Activated effector memory CD4-positive, alpha-beta T cell treated with Interleukin-2 at 50 U/mL for 16 hours (primary cell): ENCODE results near the gene PRUNE1.

Source experiments
- DNase-seq: peaks from one replicate; pipeline ENCODE4 v3.0.0-alpha.2; 2020

The PRUNE1 gene

DNA sequence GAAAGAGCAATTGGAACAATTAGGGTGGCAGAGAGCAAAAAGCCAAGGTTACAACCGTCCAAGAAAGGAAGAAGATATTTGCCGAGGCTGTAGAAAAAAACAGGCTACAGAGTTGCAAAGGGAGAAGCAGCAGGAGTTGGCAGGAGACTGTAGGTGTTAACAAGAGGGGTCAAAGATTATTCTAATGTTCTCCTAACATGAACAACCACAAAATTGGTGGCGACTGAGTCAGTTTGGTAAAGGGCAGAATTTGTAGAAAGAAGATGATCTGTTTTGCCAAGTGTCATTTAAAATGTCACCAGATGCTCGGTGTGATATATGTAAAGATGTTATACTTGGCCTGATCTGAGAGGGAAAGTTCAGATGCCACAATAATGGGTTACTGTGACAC lies 401 bp upstream of the PRUNE1 start:
- DNase-seq = no peak

DNA sequence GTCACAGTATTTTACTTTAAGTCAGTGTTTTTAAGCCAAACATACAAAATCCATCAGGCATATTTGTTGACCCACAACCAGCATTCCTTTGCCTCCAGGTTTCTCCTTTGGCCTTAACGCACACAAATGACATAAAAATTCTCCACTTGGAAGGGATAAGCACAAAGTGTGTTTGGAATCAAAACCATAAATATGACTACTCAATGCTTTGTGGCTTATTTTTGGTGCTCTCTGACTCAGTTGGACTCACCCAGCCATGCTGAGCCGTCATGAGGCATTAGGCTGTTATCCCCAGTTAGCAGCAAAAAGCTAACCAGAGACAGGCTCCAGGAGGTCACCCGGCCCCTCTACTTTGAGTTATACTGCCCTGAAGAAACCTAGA lies 948 bp downstream of the PRUNE1 start:
- no peak for DNase-seq

DNA sequence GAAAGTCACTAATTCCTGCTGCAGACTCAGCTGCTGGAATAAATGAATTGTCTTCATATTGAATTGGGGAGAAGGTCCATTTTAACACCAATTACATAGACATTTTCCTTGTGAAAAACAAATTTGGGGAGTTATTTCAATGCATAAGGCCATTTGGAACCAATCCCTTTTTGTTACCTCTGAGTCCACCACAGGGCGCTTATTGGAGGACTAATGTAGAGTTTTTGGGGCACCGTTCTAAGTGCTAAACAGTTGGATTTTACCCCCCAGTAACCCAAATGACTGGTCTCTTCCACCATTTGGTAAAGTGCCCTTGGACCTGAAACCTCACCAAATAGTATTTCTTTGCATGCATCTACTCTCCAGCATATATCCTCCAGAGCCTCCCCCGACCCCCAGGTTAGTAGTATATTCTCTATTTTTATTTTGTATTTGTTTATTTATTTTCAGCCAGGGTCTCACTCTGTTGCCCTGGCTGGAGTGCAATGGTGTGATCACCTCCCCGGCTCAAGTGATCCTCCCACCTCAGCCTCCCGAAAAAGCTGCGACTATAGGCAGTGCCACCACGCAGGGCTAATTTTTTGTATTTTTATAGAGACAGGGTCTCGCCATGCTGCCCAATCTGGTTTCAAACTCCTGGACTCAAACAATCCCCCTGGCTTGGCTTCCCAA lies 1.6 kb downstream of the PRUNE1 start:
- no peak for DNase-seq

DNA sequence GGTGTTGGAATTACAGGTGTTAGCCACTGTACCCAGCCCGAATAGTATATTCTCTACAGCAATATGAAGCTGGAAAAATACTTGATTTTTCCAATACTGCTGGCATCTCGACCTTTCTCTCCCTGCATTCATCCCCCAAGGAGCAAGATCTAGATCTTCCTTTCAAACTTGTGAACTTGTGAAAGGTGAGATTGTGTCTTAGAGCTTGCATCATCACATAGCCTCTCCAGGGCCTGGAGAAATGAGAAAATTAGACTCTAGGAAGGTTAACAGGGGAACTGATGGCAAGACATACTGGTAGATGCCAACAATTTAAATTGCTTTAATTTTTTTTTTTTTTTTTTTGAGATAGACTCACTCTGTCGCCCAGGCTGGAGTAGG lies 2.1 kb downstream of the PRUNE1 start:
- DNase-seq = no peak

DNA sequence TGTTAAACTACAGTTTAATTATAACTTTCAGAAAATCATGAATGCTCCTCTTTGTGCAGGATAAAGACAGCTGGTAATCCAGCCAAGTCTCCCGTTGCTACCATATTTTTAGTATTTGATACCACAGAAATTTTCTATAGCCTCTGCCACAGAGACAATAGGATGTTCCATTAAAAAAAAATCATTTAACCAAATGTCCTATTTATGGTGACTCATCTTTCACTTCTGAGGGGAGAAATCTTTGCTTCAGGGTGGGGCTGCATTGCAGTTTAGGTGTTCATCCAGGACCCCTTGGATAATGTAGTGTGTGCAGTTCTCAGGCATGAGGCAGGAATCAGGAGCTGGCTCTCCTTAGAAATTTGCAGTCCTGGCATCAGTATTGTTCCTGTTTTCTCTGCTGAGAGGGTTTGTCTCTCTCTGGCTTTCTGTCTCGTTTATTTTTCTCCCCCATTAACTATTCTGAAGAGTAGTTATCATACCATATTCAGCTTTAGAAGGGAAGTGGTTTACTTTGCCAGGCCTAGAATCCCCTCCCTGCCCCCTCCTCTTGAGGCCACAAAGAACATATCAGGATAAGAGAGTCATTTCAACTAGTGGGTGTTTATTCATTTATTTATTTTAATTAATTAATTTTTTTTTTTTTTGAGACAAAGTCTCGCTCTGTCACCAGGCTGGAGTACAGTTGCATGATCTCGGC lies 3.1 kb downstream of the PRUNE1 start:
- DNase-seq = no peak

DNA sequence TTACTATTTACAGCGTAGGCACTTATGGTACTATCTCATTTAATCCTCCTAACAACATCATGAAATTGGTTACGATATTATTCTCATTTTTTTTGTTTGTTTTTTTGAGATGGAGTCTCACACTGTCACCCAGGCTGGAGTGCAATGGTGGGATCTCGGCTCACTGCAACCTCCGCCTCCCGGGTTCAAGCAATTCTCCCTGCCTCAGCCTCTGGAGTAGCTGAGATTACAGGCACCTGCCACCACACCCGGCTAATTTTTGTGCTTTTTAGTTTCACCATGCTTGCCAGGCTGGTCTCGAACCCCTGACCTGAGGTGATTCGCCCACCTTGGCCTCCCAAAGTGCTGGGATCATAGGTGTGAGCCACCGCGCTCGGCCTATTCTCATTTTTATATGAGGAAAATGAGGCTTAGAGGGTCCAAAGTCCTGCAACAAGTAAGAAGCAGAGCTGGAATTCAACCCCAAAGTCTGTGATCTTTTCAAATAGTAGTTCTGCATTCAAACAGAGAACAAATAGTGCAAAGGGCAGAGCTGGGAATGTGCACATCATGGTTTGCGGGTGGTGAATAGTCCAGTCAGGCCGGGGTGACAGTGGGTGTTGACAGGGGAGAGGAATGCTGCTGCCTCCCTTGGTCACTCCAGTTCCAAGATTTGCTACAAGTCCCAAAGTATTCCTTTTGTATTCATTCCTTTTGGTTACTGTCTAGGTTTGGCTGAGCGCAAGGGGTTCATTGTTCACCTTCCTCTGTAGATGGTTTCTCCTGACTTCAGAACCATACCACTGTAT lies 4.6 kb downstream of the PRUNE1 start:
- no peak for DNase-seq

DNA sequence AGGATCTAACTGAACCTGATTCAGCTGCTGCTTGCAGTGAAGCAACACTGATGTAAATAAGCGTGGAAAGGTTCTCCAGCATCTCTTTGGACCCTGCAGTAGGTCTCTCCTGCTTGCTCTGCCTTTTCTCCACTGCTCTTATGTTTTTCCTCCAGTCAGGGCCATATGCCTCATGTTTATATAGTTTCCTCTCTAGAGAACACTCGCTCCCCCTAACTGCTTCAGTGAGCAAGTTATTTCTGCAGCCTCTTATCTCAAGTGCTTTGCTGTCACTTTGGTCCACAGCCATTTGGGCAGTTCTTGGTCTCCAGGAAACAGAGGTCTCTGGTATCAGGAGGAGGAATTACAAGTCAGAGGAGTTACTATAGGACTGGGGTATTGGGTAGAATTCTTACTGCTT lies 5.3 kb downstream of the PRUNE1 start:
- DNase-seq = no peak

DNA sequence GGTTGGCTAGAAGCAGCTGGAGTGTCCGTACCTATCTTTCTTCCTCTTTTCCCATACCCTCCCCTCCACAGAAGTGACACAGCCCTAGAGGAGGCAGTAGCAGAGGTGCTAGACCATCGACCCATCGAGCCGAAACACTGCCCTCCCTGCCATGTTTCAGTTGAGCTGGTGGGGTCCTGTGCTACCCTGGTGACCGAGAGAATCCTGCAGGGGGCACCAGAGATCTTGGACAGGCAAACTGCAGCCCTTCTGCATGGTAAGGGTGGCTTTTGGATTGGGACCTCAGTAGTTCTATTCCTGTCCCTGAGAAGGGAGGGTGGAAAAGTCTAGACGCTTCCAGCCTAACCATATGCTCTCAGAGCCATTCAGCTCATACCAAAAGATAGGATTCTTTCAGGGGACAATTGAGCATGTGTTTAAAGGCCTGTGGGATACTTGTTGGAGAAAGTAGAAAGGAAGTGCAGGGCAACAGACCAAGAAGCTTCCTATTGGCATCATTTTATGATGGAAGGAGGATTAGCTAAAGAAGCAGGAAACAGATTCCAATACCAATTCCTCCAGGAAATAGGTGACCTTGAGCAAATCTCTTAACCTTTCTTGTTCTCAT lies 16.4 kb downstream of the PRUNE1 start:
- DNase-seq = peak; percentile 74

DNA sequence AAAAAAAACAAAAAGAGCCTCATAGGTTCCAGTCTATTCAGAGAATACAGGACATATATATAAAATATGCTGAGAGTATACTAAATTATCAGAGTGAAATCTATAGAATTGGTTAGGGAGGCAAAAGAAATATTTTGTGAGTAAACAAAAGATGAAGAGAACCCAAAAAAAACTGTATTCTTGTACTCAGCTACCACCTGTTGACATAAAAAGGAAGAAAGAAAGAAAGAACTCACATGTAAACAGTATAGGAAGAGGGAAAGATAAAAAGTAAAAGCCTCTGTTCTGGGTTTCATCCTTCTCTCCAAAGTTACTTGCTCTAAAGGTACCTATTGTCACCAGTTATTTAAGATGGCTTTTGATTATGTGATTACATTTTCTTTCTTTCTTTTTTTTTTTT lies 18.2 kb downstream of the PRUNE1 start:
- no peak for DNase-seq

DNA sequence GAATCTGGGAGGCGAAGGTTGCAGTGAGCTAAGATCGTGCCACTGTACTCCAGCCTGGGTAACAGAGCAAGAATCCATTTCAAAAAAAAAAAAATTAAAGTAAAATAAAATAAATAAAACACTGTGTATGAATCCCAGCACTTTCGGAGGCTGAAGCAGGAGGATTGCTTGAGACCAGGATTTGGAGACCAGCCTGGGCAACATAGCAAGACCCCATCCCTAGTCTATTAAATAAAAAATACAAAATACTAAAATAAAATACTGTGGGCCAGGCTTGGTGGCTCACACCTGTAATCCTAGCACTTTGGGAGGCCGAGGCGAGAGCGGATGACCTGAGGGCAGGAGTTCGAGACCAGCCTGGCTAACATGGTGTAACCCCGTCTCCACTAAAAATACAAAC lies 23.9 kb downstream of the PRUNE1 start:
- DNase-seq = no peak

DNA sequence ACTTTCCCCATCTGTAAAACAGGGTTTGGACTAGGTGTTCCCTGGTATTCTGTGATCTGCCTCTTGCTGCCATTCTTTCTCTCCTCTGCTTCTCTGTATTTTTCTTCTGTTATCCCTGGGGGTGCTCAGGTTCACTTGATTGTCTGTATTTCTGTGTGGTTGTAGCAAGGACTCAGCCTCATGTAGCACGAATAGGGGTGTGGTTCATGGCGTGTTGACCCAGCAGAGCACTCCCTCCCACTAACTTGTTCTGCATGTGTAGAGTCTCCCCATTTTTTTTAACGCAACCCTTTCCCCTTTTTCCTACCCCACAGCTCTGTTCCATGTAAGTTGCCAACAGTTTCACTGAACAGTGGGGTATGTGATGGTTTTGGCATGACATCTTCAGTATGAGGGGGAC lies 26.9 kb downstream of the PRUNE1 start:
- no peak for DNase-seq

DNA sequence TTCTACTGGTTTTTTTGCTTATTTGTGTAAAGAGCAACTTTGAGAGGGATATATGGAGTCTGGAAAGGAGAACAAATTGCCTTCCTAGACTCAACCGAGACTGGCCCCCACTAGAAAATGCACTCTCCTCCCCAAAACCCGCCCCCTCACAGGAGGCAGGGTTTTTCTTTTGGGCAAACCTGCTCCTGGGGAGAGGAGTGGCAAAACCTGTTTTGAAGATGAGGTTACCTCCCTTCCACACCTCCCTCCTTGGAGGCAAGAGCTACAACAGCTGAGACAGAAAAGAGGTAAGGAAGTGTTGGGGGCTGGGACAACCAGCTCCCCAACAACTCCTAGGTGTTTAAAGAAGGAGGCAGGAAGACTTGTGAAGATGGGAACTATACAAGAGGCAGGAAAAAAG lies 28.1 kb downstream of the PRUNE1 start, which contains the start of gene BNIPL:
BNIPL (plus strand) TSS at position 231 of the 400 bp plus-strand sequence; CDS start at position 371, 140 bp downstream.
- no peak for DNase-seq

DNA sequence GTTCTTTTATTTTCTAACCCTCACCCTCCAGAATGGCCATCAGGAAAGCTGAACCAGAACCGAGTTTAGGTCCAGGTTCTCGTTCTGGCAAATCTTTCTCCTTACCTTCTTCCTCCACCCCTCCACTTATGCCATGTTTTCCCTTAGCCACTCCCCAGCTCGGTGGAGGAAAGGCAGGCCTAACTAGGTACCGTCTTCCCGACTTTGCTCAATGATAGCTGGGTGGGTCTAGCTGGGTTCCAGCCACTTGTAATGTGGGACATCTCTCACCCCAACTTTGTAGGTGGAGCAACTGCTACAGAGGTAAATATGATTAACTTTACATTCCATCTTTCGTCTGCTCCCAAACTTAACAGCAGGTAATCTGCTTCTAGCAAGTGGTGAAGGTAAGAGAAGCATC lies 28.8 kb downstream of the PRUNE1 start:
- DNase-seq = no peak

DNA sequence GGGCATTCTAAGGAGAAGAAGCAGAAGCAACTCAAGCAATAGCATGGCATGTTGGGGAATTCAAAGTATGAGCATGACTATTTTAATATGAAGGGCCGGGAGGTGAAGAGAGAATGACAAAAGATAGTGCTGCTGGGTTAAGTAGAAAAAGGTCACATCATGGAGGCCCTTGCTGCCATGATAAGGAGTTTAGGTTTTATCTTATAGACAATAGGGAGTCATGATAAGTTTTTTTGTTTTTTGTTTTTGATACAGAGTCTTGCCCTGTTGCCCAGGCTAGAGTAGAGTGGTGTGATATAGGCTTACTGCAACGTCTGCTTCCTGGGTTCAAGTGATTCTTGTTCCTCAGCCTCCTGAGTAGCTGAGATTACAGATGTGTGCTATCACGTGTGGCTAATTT lies 31.3 kb downstream of the PRUNE1 start:
- DNase-seq = no peak

DNA sequence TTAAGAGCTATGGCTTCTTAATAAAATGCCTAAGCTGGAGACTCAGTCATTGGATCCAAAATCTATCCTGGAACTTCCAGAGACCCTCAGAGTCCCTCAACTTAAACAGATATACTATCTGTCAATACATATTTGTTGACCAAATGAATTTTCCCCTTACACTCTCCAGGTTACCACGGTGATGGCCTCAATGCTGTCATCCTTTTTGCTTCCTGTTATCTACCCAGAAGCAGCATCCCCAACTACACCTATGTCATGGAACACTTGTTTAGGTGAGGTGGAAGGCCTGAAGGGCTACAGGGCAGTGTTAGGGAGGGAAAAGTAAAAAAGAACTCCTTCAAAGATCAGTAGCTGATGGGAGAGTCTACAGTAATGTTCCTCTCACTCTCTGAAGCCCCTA lies 34.9 kb downstream of the PRUNE1 start:
- no peak for DNase-seq

DNA sequence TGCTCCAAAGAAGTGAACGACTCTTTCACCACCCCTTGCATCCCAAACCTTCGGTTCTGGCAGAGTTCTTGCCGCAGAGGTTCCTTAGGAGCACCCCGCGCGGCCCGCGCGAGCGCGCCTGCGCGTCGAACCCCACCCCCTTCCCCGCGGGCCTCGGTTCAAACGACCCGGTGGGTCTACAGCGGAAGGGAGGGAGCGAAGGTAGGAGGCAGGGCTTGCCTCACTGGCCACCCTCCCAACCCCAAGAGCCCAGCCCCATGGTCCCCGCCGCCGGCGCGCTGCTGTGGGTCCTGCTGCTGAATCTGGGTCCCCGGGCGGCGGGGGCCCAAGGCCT lies 39.3 kb downstream of the PRUNE1 start, which contains the start of gene C1orf56:
C1orf56 (plus strand) TSS at position 161 of the 334 bp plus-strand sequence; CDS start at position 258, 97 bp downstream.
- peak; percentile 48 for DNase-seq

DNA sequence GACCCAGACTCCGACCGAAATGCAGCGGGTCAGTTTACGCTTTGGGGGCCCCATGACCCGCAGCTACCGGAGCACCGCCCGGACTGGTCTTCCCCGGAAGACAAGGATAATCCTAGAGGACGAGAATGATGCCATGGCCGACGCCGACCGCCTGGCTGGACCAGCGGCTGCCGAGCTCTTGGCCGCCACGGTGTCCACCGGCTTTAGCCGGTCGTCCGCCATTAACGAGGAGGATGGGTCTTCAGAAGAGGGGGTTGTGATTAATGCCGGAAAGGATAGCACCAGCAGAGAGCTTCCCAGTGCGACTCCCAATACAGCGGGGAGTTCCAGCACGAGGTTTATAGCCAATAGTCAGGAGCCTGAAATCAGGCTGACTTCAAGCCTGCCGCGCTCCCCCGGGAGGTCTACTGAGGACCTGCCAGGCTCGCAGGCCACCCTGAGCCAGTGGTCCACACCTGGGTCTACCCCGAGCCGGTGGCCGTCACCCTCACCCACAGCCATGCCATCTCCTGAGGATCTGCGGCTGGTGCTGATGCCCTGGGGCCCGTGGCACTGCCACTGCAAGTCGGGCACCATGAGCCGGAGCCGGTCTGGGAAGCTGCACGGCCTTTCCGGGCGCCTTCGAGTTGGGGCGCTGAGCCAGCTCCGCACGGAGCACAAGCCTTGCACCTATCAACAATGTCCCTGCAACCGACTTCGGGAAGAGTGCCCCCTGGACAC lies 39.8 kb downstream of the PRUNE1 start:
- no peak for DNase-seq

DNA sequence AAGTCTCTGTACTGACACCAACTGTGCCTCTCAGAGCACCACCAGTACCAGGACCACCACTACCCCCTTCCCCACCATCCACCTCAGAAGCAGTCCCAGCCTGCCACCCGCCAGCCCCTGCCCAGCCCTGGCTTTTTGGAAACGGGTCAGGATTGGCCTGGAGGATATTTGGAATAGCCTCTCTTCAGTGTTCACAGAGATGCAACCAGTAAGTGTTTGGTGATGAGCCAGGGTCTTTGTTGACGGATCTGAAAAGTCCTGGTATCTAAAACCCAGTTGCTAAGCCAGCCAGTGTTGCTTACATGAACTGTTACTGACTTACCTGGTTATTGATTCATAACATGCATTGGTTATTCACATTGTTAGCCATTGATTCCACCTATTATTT lies 40.4 kb downstream of the PRUNE1 start:
- DNase-seq = peak; percentile 47

DNA sequence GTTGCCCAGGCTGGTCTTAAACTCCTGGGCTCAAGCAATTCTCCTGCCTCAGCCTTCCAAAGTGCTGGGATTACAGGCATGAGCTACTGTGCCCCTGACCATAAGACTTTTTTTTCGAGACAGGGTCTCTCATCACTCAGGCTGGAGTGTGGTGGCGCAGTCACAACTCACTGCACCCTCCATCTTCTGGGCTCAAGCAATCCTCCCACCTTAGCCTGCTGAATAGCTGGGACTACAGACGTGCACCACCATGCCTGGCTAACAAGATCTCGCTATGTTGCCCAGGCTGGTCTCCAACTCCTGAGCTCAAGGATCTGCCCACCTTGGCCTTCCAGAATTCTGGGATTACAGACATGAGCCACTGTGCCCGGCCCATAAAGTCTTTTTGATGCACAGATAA lies 41.2 kb downstream of the PRUNE1 start:
- DNase-seq = no peak

DNA sequence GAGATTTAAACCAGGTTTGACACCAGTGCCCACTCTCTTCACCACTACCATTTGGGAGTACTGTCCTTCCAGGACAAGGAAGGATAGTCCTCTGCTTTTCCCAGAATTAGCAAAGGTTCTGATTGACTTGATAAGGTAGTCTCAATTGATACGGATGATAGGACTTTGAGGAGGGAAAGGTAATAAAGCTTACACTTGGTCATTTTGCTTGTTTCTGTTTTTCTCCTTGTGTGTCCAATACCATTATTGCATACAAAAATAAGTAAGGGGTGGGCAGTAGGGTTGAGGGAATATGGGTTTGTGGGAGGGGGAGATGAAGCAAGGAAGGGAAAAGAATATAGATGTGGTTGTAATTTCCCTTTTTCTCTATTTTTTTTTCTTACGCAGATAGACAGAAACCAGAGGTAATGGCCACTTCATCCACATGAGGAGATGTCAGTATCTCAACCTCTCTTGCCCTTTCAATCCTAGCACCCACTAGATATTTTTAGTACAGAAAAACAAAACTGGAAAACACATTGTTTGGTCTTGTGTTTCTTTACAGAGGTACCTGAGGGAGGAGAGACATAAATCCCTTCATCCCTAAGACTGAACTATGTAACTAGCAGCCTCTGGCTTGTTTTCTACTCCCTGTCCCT lies 41.9 kb downstream of the PRUNE1 start:
- DNase-seq = no peak

DNA sequence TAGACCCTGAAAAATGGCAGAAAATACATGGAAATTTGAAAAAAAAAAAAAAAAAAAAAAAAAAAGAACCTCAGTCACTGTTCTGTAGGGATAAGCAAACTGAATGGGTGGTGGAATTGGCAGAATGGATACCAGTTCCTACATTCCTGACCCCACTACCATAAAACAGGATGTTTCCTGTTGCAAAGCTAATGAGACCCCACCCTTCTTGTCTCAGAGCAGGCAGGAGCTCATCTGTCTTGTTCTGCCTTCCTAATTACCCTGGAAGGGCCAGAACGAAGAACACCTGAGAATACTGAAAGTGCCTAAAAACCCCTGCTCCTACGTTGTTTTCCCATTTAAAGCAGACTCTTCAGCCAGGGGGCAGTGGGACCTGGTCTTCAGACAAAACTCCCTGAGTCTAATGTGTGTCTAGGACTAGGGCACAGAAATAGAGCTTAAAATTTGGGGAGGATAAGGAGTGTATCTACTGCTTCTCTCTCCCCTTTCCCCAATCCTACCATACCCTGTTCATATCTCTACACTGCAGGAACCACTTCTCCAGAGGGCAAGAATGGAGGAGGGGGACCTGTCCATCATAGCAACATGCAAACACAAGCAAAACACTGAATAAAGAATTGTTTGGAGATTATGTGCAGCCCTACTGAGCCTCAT lies 43.2 kb downstream of the PRUNE1 start:
- no peak for DNase-seq

DNA sequence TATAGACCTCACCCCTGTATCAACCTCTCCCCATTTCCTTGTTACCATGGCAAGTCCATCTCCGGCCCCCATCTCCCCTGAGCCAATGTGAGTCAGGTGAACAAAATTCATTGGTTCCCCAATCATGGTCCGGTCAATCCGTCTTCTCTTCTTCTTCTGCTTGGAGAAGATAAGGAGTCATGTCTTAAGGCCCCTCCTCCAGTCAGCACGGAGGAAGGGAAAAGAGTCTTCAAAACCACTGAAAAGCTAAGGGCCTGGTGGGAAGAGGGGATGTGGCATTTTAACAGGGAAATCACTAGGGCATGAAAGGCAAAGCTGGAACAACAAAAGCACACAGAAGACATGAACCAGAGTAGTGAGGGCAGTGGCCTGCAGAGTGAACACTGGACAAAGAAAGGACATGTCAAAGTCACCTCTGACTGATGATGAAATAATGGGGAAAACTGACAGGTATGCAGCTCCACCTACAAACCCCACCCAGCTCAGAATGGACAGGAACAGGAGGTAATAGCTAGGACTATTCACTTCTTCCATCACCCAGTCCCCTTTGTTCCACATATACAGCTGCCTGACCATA lies 46.8 kb downstream of the PRUNE1 start:
- no peak for DNase-seq
